ENCODE results near the gene ADPGK. TPM values are rescaled to one million over a fixed set of nuclear protein-coding genes. Genes with fewer than 3 reads are reported as not detected.

ADPGK gene
- total RNA-seq, 1 donor from 2014 or later: 67.3 TPM

DNA sequence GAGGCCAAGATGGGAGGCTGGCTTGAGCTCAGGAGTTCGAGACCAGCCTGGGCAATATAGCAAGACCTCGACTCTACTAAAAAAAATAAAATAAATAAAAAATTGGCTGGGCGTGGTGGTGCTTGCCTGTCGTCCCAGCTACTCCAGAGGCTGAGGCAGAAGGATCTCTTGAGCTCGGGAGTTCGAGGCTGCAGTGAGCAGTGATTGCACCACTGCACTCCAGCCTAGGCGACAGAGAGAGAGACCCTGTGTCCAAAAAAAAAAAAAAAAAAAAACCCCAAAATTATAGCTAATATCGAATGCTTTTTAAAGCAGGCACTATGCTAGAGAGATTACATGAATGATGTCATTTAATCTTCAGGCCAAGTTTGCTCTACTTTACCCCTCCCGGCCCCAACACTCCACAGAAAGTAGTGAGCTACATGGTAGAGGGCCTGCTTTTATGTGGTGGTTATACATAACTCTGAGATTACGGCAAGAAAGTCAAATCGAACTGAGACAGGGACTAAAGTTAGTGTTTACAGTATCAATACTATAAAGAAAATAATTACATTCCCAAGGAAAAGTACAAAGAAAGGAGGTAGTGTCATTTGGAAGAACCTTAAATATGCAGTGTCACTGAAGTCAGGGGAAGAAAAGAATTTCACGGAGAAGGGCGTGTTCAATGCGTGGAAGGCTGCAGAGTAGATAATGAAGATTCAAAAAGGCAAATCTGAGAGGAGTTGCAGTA, 1.1 kb downstream of the ADPGK start:
- DNase-seq (ENCODE audit: low read depth): no peak
- peak overlapping the region; percentile 92 for H3K9ac ChIP-seq (ENCODE audit: low read length)
- H2AFZ ChIP-seq (ENCODE audit: low read depth, low read length): peak overlapping the region; percentile 90
- H3K27me3 Mint-ChIP-seq (ENCODE audit: low read depth, unreplicated experiment): no peaks in the 10 kb centered on the region
- peaks cover 3% of the 10 kb centered on the region for H3K36me3 Mint-ChIP-seq (ENCODE audit: low read depth, unreplicated experiment)
- H3K79me2 ChIP-seq (ENCODE audit: insufficient read depth, low read length): peaks cover 54% of the 10 kb centered on the region
- peak overlapping the region; percentile 86 for H3K27ac ChIP-seq (ENCODE audit: low read depth, low read length)
- H3K4me1 Mint-ChIP-seq (ENCODE audit: low read depth, unreplicated experiment): peaks cover 45% of the 10 kb centered on the region
- H3K4me1 ChIP-seq (ENCODE audit: insufficient read depth, low read length): peaks cover 26% of the 10 kb centered on the region
- no peaks in the 10 kb centered on the region for H3K27me3 ChIP-seq (ENCODE audit: insufficient read depth, low read length)
- peak overlapping the region; percentile 99 for H3K4me3 ChIP-seq (ENCODE audit: insufficient read depth, low read depth, low read length)
- H3K9me3 ChIP-seq (ENCODE audit: insufficient read depth, low read depth, low read length): no peaks in the 10 kb centered on the region
- H3K36me3 ChIP-seq (ENCODE audit: insufficient read depth, low read length): no peaks in the 10 kb centered on the region
- H3K27ac Mint-ChIP-seq (ENCODE audit: unreplicated experiment): peak overlapping the region; percentile 63
- no peak for TF ChIP-seq EZH2 (IDR thresholded peaks at IDR 0.05; ENCODE audit: insufficient read depth, low read length)
- H3K4me2 ChIP-seq (ENCODE audit: low read length): peak overlapping the region; percentile 96
- H3K9me3 Mint-ChIP-seq (ENCODE audit: unreplicated experiment): no peaks in the 10 kb centered on the region
- peaks cover 36% of the 10 kb centered on the region for H4K20me1 ChIP-seq (ENCODE audit: insufficient read depth, low read length)
- no peak for FAIRE-seq
- H3K4me3 Mint-ChIP-seq (ENCODE audit: unreplicated experiment): peak overlapping the region; percentile 92

DNA sequence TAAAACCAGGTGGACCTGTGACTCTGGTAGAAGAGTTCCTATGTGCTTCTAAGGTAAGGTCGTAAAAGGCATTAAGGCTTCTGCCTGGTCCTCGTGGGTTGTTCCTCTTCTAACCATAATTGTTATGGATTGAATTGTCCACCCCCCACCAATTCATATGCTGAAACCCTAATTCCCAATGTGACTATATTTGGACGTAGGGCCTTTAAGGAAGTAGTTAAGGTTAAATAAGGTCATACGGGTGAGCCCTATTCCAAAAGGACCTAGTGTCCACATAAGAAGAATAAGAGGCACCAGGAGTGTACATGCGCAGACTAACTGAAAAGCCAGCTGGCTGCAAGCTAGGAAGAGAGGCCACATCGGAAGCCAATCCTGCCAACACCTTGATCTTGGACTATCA, 1.9 kb downstream of the ADPGK start:
- Mint-ChIP-seq H3K9me3 (ENCODE audit: unreplicated experiment) (no peaks in the 10 kb centered on the region), H3K36me3 (ENCODE audit: low read depth, unreplicated experiment) (peaks cover 3% of the 10 kb centered on the region), H3K4me1 (ENCODE audit: low read depth, unreplicated experiment) (peaks cover 38% of the 10 kb centered on the region), H3K4me3 (ENCODE audit: unreplicated experiment) (peak overlapping the region; percentile 92), H3K27me3 (ENCODE audit: low read depth, unreplicated experiment) (no peaks in the 10 kb centered on the region), H3K27ac (ENCODE audit: unreplicated experiment) (peak overlapping the region; percentile 54)
- Histone ChIP-seq H3K9ac (ENCODE audit: low read length) (no peak overlapping the region), H3K9me3 (ENCODE audit: insufficient read depth, low read depth, low read length) (no peaks in the 10 kb centered on the region), H4K20me1 (ENCODE audit: insufficient read depth, low read length) (peaks cover 43% of the 10 kb centered on the region), H3K27me3 (ENCODE audit: insufficient read depth, low read length) (no peaks in the 10 kb centered on the region), H2AFZ (ENCODE audit: low read depth, low read length) (no peak overlapping the region), H3K4me3 (ENCODE audit: insufficient read depth, low read depth, low read length) (peak overlapping the region; percentile 99), H3K4me1 (ENCODE audit: insufficient read depth, low read length) (peaks cover 26% of the 10 kb centered on the region), H3K36me3 (ENCODE audit: insufficient read depth, low read length) (no peaks in the 10 kb centered on the region), H3K27ac (ENCODE audit: low read depth, low read length) (no peak overlapping the region), H3K79me2 (ENCODE audit: insufficient read depth, low read length) (peaks cover 61% of the 10 kb centered on the region), H3K4me2 (ENCODE audit: low read length) (peak overlapping the region; percentile 96)
- DNase-seq (ENCODE audit: low read depth) (no peak), FAIRE-seq (no peak)
- TF ChIP-seq, protein P1, sequence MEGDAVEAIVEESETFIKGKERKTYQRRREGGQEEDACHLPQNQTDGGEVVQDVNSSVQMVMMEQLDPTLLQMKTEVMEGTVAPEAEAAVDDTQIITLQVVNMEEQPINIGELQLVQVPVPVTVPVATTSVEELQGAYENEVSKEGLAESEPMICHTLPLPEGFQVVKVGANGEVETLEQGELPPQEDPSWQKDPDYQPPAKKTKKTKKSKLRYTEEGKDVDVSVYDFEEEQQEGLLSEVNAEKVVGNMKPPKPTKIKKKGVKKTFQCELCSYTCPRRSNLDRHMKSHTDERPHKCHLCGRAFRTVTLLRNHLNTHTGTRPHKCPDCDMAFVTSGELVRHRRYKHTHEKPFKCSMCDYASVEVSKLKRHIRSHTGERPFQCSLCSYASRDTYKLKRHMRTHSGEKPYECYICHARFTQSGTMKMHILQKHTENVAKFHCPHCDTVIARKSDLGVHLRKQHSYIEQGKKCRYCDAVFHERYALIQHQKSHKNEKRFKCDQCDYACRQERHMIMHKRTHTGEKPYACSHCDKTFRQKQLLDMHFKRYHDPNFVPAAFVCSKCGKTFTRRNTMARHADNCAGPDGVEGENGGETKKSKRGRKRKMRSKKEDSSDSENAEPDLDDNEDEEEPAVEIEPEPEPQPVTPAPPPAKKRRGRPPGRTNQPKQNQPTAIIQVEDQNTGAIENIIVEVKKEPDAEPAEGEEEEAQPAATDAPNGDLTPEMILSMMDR (IDR thresholded peaks at IDR 0.05; ENCODE audit: insufficient read depth, low read depth, low read length): no peak
- no peak for TF ChIP-seq EZH2 (IDR thresholded peaks at IDR 0.05; ENCODE audit: insufficient read depth, low read length)

DNA sequence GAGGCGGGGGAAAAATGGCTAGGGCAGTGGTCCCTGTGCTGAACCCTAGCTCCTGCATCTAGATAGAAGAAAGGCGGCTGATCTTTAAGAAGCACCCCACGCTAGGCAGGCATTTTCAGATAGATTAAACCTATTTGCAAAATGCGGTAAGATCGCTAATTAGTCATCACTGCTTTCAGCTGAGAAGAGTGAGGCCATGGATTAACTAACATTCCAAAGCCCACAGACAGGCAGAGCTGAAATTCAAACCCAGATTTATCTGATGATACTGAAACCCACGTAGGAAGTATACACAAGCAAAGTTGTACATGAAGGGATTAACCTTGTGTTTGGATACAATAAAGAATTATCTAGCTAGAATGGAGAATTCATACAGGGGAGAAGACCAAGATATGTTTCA, 4.8 kb downstream of the ADPGK start:
- no peak overlapping the region for H2AFZ ChIP-seq (ENCODE audit: low read depth, low read length)
- no peak overlapping the region for H3K4me3 ChIP-seq (ENCODE audit: insufficient read depth, low read depth, low read length)
- Mint-ChIP-seq H3K4me3 (ENCODE audit: unreplicated experiment) (no peak overlapping the region), H3K36me3 (ENCODE audit: low read depth, unreplicated experiment) (peaks cover 3% of the 10 kb centered on the region), H3K27me3 (ENCODE audit: low read depth, unreplicated experiment) (no peaks in the 10 kb centered on the region), H3K9me3 (ENCODE audit: unreplicated experiment) (no peaks in the 10 kb centered on the region), H3K4me1 (ENCODE audit: low read depth, unreplicated experiment) (peaks cover 15% of the 10 kb centered on the region), H3K27ac (ENCODE audit: unreplicated experiment) (peak overlapping the region; percentile 37)
- H3K79me2 ChIP-seq (ENCODE audit: insufficient read depth, low read length): peaks cover 86% of the 10 kb centered on the region
- DNase-seq (ENCODE audit: low read depth): peak; percentile 45
- H3K27ac ChIP-seq (ENCODE audit: low read depth, low read length): no peak overlapping the region
- H3K4me2 ChIP-seq (ENCODE audit: low read length): no peak overlapping the region
- H3K9ac ChIP-seq (ENCODE audit: low read length): no peak overlapping the region
- H3K27me3 ChIP-seq (ENCODE audit: insufficient read depth, low read length): no peaks in the 10 kb centered on the region
- no peak for TF ChIP-seq EZH2 (IDR thresholded peaks at IDR 0.05; ENCODE audit: insufficient read depth, low read length)
- TF ChIP-seq, protein P1 (IDR thresholded peaks at IDR 0.05; ENCODE audit: insufficient read depth, low read depth, low read length): no peak
- FAIRE-seq: no peak
- H4K20me1 ChIP-seq (ENCODE audit: insufficient read depth, low read length): peaks cover 62% of the 10 kb centered on the region
- H3K9me3 ChIP-seq (ENCODE audit: insufficient read depth, low read depth, low read length): no peaks in the 10 kb centered on the region
- H3K4me1 ChIP-seq (ENCODE audit: insufficient read depth, low read length): peaks cover 8% of the 10 kb centered on the region
- H3K36me3 ChIP-seq (ENCODE audit: insufficient read depth, low read length): peaks cover 9% of the 10 kb centered on the region

All from astrocyte (in vitro differentiated cells and primary cell).